Testis (tissue), 2 donors: ENCODE results near the gene NLRX1.

Source experiments
- POLR2A ChIP-seq: fragments of 450-650 bp; IDR thresholded peaks from one replicate; pipeline ENCODE4 v1.6.1; 2017; ENCODE audit warnings: antibody characterized with exemption, mild to moderate bottlenecking, moderate library complexity
- TF ChIP-seq, protein P1 (sequence below), 3 experiments: fragments of 450-650 bp in 2 of 3; fragments of 200-600 bp in 1 of 3; sonication (generic) in 1 of 3; IDR thresholded peaks; one replicate each; pipeline ENCODE4 v1.5.1; 2016 to 2019; ENCODE audit warnings: antibody characterized with exemption in 3 of 3, mild to moderate bottlenecking in 2 of 3, moderate library complexity in 1 of 3

- TF ChIP-seq, protein P1, sequence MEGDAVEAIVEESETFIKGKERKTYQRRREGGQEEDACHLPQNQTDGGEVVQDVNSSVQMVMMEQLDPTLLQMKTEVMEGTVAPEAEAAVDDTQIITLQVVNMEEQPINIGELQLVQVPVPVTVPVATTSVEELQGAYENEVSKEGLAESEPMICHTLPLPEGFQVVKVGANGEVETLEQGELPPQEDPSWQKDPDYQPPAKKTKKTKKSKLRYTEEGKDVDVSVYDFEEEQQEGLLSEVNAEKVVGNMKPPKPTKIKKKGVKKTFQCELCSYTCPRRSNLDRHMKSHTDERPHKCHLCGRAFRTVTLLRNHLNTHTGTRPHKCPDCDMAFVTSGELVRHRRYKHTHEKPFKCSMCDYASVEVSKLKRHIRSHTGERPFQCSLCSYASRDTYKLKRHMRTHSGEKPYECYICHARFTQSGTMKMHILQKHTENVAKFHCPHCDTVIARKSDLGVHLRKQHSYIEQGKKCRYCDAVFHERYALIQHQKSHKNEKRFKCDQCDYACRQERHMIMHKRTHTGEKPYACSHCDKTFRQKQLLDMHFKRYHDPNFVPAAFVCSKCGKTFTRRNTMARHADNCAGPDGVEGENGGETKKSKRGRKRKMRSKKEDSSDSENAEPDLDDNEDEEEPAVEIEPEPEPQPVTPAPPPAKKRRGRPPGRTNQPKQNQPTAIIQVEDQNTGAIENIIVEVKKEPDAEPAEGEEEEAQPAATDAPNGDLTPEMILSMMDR (IDR thresholded peaks at IDR 0.05) = no peak
- TF ChIP-seq POLR2A = no peak
These were observed 60.8 kb downstream of the NLRX1 start for GRCh38 chr11:119229288-119229672.
